ENCODE data around the gene CAB39L.

CAB39L gene
- total RNA-seq: 4.4 to 5.9 (median 5.0) reads per million in 3 donors

GRCh38 chr13:49443704-49444523, at the start of gene CAB39L, which contains the start of gene SETDB2:
TSS of gene CAB39L (minus strand) at chr13:49444064. CDS start at chr13:49382910, 61,154 bp downstream.
TSS of gene SETDB2 (plus strand) at chr13:49444274. CDS start at chr13:49451894, 7,620 bp downstream.
- Histone ChIP-seq H3K9me3 (ENCODE audit: control insufficient read depth, low read length) (no peaks in the 10 kb centered on the region), H3K27ac (ENCODE audit: insufficient read depth, low read length, poor library complexity, severe bottlenecking) (peak within 1 kb of the TSS; percentile 81), H3K4me1 (ENCODE audit: control insufficient read depth, insufficient read depth, low read length, poor library complexity, severe bottlenecking) (peaks cover 8% of the 10 kb centered on the region), H3K36me3 (ENCODE audit: control insufficient read depth, insufficient read depth, low read length) (no peaks in the 10 kb centered on the region), H3K27me3 (replicated peaks; ENCODE audit: control insufficient read depth, insufficient read depth, low read length, poor library complexity, severe bottlenecking) (no peaks in the 10 kb centered on the region), H3K4me3 (ENCODE audit: insufficient read depth, low read depth, low read length, poor library complexity, severe bottlenecking) (peak within 1 kb of the TSS; percentile 69)
- DNase-seq: peak; percentile 98 to 100 (median 98)

GRCh38 chr13:49488563-49488962, 44.7 kb upstream of the CAB39L start:
- Histone ChIP-seq H3K27me3 (replicated peaks; ENCODE audit: control insufficient read depth, insufficient read depth, low read length, poor library complexity, severe bottlenecking) (no peaks in the 10 kb centered on the region), H3K36me3 (ENCODE audit: control insufficient read depth, insufficient read depth, low read length) (peaks cover 32% of the 10 kb centered on the region), H3K9me3 (ENCODE audit: control insufficient read depth, low read length) (no peaks in the 10 kb centered on the region), H3K4me1 (ENCODE audit: control insufficient read depth, insufficient read depth, low read length, poor library complexity, severe bottlenecking) (no peaks in the 10 kb centered on the region), H3K4me3 (ENCODE audit: insufficient read depth, low read depth, low read length, poor library complexity, severe bottlenecking) (no peak overlapping the region), H3K27ac (ENCODE audit: insufficient read depth, low read length, poor library complexity, severe bottlenecking) (no peak overlapping the region)
- DNase-seq: no peak

GRCh38 chr13:49481788-49482187, 37.9 kb upstream of the CAB39L start:
- Histone ChIP-seq H3K27ac (ENCODE audit: insufficient read depth, low read length, poor library complexity, severe bottlenecking) (no peak overlapping the region), H3K9me3 (ENCODE audit: control insufficient read depth, low read length) (no peaks in the 10 kb centered on the region), H3K4me3 (ENCODE audit: insufficient read depth, low read depth, low read length, poor library complexity, severe bottlenecking) (no peak overlapping the region), H3K36me3 (ENCODE audit: control insufficient read depth, insufficient read depth, low read length) (peaks cover 75% of the 10 kb centered on the region), H3K4me1 (ENCODE audit: control insufficient read depth, insufficient read depth, low read length, poor library complexity, severe bottlenecking) (no peaks in the 10 kb centered on the region), H3K27me3 (replicated peaks; ENCODE audit: control insufficient read depth, insufficient read depth, low read length, poor library complexity, severe bottlenecking) (no peaks in the 10 kb centered on the region)
- no peak for DNase-seq

GRCh38 chr13:49476529-49476928, 32.7 kb upstream of the CAB39L start:
- no peak for DNase-seq

GRCh38 chr13:49472186-49472585, 28.3 kb upstream of the CAB39L start:
- Histone ChIP-seq H3K9me3 (ENCODE audit: control insufficient read depth, low read length) (no peaks in the 10 kb centered on the region), H3K27me3 (replicated peaks; ENCODE audit: control insufficient read depth, insufficient read depth, low read length, poor library complexity, severe bottlenecking) (no peaks in the 10 kb centered on the region), H3K4me3 (ENCODE audit: insufficient read depth, low read depth, low read length, poor library complexity, severe bottlenecking) (no peak overlapping the region), H3K4me1 (ENCODE audit: control insufficient read depth, insufficient read depth, low read length, poor library complexity, severe bottlenecking) (no peaks in the 10 kb centered on the region), H3K27ac (ENCODE audit: insufficient read depth, low read length, poor library complexity, severe bottlenecking) (no peak overlapping the region), H3K36me3 (ENCODE audit: control insufficient read depth, insufficient read depth, low read length) (peaks cover 50% of the 10 kb centered on the region)
- no peak for DNase-seq

More at GRCh38 chr13:49476529-49476928, 32.7 kb upstream of the CAB39L start:
- H3K4me3 ChIP-seq (ENCODE audit: insufficient read depth, low read depth, low read length, poor library complexity, severe bottlenecking): no peak overlapping the region
- H3K9me3 ChIP-seq (ENCODE audit: control insufficient read depth, low read length): no peaks in the 10 kb centered on the region
- no peak overlapping the region for H3K27ac ChIP-seq (ENCODE audit: insufficient read depth, low read length, poor library complexity, severe bottlenecking)
- H3K27me3 ChIP-seq (replicated peaks; ENCODE audit: control insufficient read depth, insufficient read depth, low read length, poor library complexity, severe bottlenecking): no peaks in the 10 kb centered on the region
- peaks cover 59% of the 10 kb centered on the region for H3K36me3 ChIP-seq (ENCODE audit: control insufficient read depth, insufficient read depth, low read length)
- H3K4me1 ChIP-seq (ENCODE audit: control insufficient read depth, insufficient read depth, low read length, poor library complexity, severe bottlenecking): no peaks in the 10 kb centered on the region

GRCh38 chr13:49466292-49466838, 22.5 kb upstream of the CAB39L start:
- Histone ChIP-seq H3K4me1 (ENCODE audit: control insufficient read depth, insufficient read depth, low read length, poor library complexity, severe bottlenecking) (no peaks in the 10 kb centered on the region), H3K27ac (ENCODE audit: insufficient read depth, low read length, poor library complexity, severe bottlenecking) (no peak overlapping the region), H3K4me3 (ENCODE audit: insufficient read depth, low read depth, low read length, poor library complexity, severe bottlenecking) (no peak overlapping the region), H3K9me3 (ENCODE audit: control insufficient read depth, low read length) (peaks cover 3% of the 10 kb centered on the region), H3K27me3 (replicated peaks; ENCODE audit: control insufficient read depth, insufficient read depth, low read length, poor library complexity, severe bottlenecking) (no peaks in the 10 kb centered on the region), H3K36me3 (ENCODE audit: control insufficient read depth, insufficient read depth, low read length) (peaks cover 65% of the 10 kb centered on the region)
- DNase-seq: no peak

- no peaks in the 10 kb centered on the region for H3K27me3 ChIP-seq (replicated peaks; ENCODE audit: control insufficient read depth, insufficient read depth, low read length, poor library complexity, severe bottlenecking)
- peaks cover 3% of the 10 kb centered on the region for H3K9me3 ChIP-seq (ENCODE audit: control insufficient read depth, low read length)
- no peak overlapping the region for H3K4me3 ChIP-seq (ENCODE audit: insufficient read depth, low read depth, low read length, poor library complexity, severe bottlenecking)
- H3K27ac ChIP-seq (ENCODE audit: insufficient read depth, low read length, poor library complexity, severe bottlenecking): no peak overlapping the region
- peaks cover 62% of the 10 kb centered on the region for H3K36me3 ChIP-seq (ENCODE audit: control insufficient read depth, insufficient read depth, low read length)
- DNase-seq: no peak
- H3K4me1 ChIP-seq (ENCODE audit: control insufficient read depth, insufficient read depth, low read length, poor library complexity, severe bottlenecking): no peaks in the 10 kb centered on the region
Observed at GRCh38 chr13:49464621-49465325, 20.9 kb upstream of the CAB39L start.

- Histone ChIP-seq H3K4me1 (ENCODE audit: control insufficient read depth, insufficient read depth, low read length, poor library complexity, severe bottlenecking) (no peaks in the 10 kb centered on the region), H3K9me3 (ENCODE audit: control insufficient read depth, low read length) (peaks cover 3% of the 10 kb centered on the region), H3K36me3 (ENCODE audit: control insufficient read depth, insufficient read depth, low read length) (peaks cover 55% of the 10 kb centered on the region), H3K4me3 (ENCODE audit: insufficient read depth, low read depth, low read length, poor library complexity, severe bottlenecking) (no peak overlapping the region), H3K27ac (ENCODE audit: insufficient read depth, low read length, poor library complexity, severe bottlenecking) (no peak overlapping the region), H3K27me3 (replicated peaks; ENCODE audit: control insufficient read depth, insufficient read depth, low read length, poor library complexity, severe bottlenecking) (no peaks in the 10 kb centered on the region)
- no peak for DNase-seq
Observed at GRCh38 chr13:49464085-49464484, 20.2 kb upstream of the CAB39L start.

- no peak overlapping the region for H3K4me3 ChIP-seq (ENCODE audit: insufficient read depth, low read depth, low read length, poor library complexity, severe bottlenecking)
- no peaks in the 10 kb centered on the region for H3K27me3 ChIP-seq (replicated peaks; ENCODE audit: control insufficient read depth, insufficient read depth, low read length, poor library complexity, severe bottlenecking)
- peaks cover 7% of the 10 kb centered on the region for H3K4me1 ChIP-seq (ENCODE audit: control insufficient read depth, insufficient read depth, low read length, poor library complexity, severe bottlenecking)
- peaks cover 3% of the 10 kb centered on the region for H3K9me3 ChIP-seq (ENCODE audit: control insufficient read depth, low read length)
- DNase-seq: no peak
- peaks cover 36% of the 10 kb centered on the region for H3K36me3 ChIP-seq (ENCODE audit: control insufficient read depth, insufficient read depth, low read length)
- H3K27ac ChIP-seq (ENCODE audit: insufficient read depth, low read length, poor library complexity, severe bottlenecking): no peak overlapping the region
Observed at GRCh38 chr13:49459580-49459979, 15.7 kb upstream of the CAB39L start.

GRCh38 chr13:49457221-49457620, 13.4 kb upstream of the CAB39L start:
- DNase-seq: no peak
- Histone ChIP-seq H3K27ac (ENCODE audit: insufficient read depth, low read length, poor library complexity, severe bottlenecking) (no peak overlapping the region), H3K9me3 (ENCODE audit: control insufficient read depth, low read length) (no peaks in the 10 kb centered on the region), H3K4me3 (ENCODE audit: insufficient read depth, low read depth, low read length, poor library complexity, severe bottlenecking) (no peak overlapping the region), H3K36me3 (ENCODE audit: control insufficient read depth, insufficient read depth, low read length) (peaks cover 14% of the 10 kb centered on the region), H3K27me3 (replicated peaks; ENCODE audit: control insufficient read depth, insufficient read depth, low read length, poor library complexity, severe bottlenecking) (no peaks in the 10 kb centered on the region), H3K4me1 (ENCODE audit: control insufficient read depth, insufficient read depth, low read length, poor library complexity, severe bottlenecking) (peaks cover 7% of the 10 kb centered on the region)

Measured in effector memory CD4-positive, alpha-beta T cell (primary cell).